HUES64 (cell line): ENCODE measurements around the gene SEMA6B.

Experiments
- H3K27ac ChIP-seq: 2 replicates; pipeline ENCODE4 v1.7.0; 2013; ENCODE audit warnings: low read depth, low read length, inconsistent platforms
- H3K27me3 ChIP-seq: 2 replicates; pipeline ENCODE4 v1.6.1; 2013; ENCODE audit warnings: mild to moderate bottlenecking, low read length; ENCODE audit not compliant: insufficient read depth
- H3K36me3 ChIP-seq: 2 replicates; pipeline ENCODE4 v1.6.1; 2013; ENCODE audit warnings: mild to moderate bottlenecking, low read length; ENCODE audit not compliant: insufficient read depth
- H3K4me1 ChIP-seq: 2 replicates; pipeline ENCODE4 v1.6.1; 2013; ENCODE audit warnings: mild to moderate bottlenecking, low read length, moderate library complexity; ENCODE audit not compliant: insufficient read depth
- H3K4me3 ChIP-seq: 2 replicates; pipeline ENCODE4 v1.5.1; 2013; ENCODE audit warnings: mild to moderate bottlenecking, low read length, moderate library complexity
- H3K9ac ChIP-seq: 2 replicates; pipeline ENCODE4 v1.6.1; 2013; ENCODE audit warnings: mild to moderate bottlenecking, low read depth, low read length
- H3K9me3 ChIP-seq: 2 replicates; pipeline ENCODE4 v1.6.1; 2013; ENCODE audit warnings: low read depth, low read length; ENCODE audit not compliant: insufficient read depth
- WGBS: fragments of 150-250, 120-280 bp; methylation state at CpG from one replicate; pipeline ENCODE4 v1.1.7; 2013; ENCODE audit warnings: missing lambda C conversion rate; 5-methylcytosine and 5-hydroxymethylcytosine counted together

Gene SEMA6B

GRCh38 chr19:4508698-4509097 is 50.8 kb downstream of the SEMA6B start:
- 93% methylated on average over 21 of the region's 21 CpGs for WGBS
- no peak overlapping the region for H3K9ac ChIP-seq
- peaks cover 20% of the 10 kb centered on the region for H3K27me3 ChIP-seq
- H3K9me3 ChIP-seq: no peaks in the 10 kb centered on the region
- H3K27ac ChIP-seq: no peak overlapping the region
- peaks cover 14% of the 10 kb centered on the region; the same call in 1 of the 2 replicates for H3K36me3 ChIP-seq
- no peak overlapping the region for H3K4me3 ChIP-seq
- H3K4me1 ChIP-seq: no peaks in the 10 kb centered on the region

- Histone ChIP-seq H3K4me3 (no peak overlapping the region), H3K9me3 (no peaks in the 10 kb centered on the region), H3K27me3 (peaks cover 17% of the 10 kb centered on the region), H3K27ac (no peak overlapping the region), H3K9ac (no peak overlapping the region), H3K36me3 (peaks cover 20% of the 10 kb centered on the region), H3K4me1 (no peaks in the 10 kb centered on the region)
- 87% methylated on average over 17 of the region's 17 CpGs for WGBS
Measured at GRCh38 chr19:4507804-4508203, 51.7 kb downstream of the SEMA6B start.

GRCh38 chr19:4507150-4507452 is 52.4 kb downstream of the SEMA6B start:
- 94% methylated on average over 12 of the region's 12 CpGs for WGBS
- Histone ChIP-seq H3K27me3 (peaks cover 13% of the 10 kb centered on the region), H3K4me3 (no peak overlapping the region), H3K9me3 (no peaks in the 10 kb centered on the region), H3K36me3 (peaks cover 27% of the 10 kb centered on the region), H3K9ac (no peak overlapping the region), H3K4me1 (no peaks in the 10 kb centered on the region), H3K27ac (no peak overlapping the region)

GRCh38 chr19:4506449-4507149 is 52.9 kb downstream of the SEMA6B start:
- H3K9me3 ChIP-seq: no peaks in the 10 kb centered on the region
- H3K4me1 ChIP-seq: no peaks in the 10 kb centered on the region
- H3K9ac ChIP-seq: no peak overlapping the region
- 91% methylated on average over 17 of the region's 17 CpGs for WGBS
- H3K36me3 ChIP-seq: peaks cover 32% of the 10 kb centered on the region
- no peak overlapping the region for H3K4me3 ChIP-seq
- H3K27ac ChIP-seq: no peak overlapping the region
- H3K27me3 ChIP-seq: peaks cover 8% of the 10 kb centered on the region

- WGBS: 93% methylated on average over 34 of the region's 34 CpGs
- Histone ChIP-seq H3K9ac (no peak overlapping the region), H3K4me3 (no peak overlapping the region), H3K27me3 (0 out of 2 replicates have a peak, but pooled peaks cover 6% of the 10 kb centered on the region), H3K9me3 (no peaks in the 10 kb centered on the region), H3K27ac (no peak overlapping the region), H3K4me1 (no peaks in the 10 kb centered on the region), H3K36me3 (peaks cover 38% of the 10 kb centered on the region)
Measured at GRCh38 chr19:4505570-4506448, 53.7 kb downstream of the SEMA6B start.

- Histone ChIP-seq H3K9me3 (no peaks in the 10 kb centered on the region), H3K4me3 (no peak overlapping the region), H3K4me1 (no peaks in the 10 kb centered on the region), H3K27me3 (no peaks in the 10 kb centered on the region), H3K27ac (no peak overlapping the region), H3K9ac (no peak overlapping the region), H3K36me3 (peaks cover 43% of the 10 kb centered on the region)
- 88% methylated on average over 15 of the region's 15 CpGs for WGBS
Measured at GRCh38 chr19:4504891-4505569, 54.5 kb downstream of the SEMA6B start.

GRCh38 chr19:4504297-4504701 is 55.2 kb downstream of the SEMA6B start:
- WGBS: 95% methylated on average over 23 of the region's 23 CpGs
- no peak overlapping the region for H3K4me3 ChIP-seq
- H3K9ac ChIP-seq: no peak overlapping the region
- no peaks in the 10 kb centered on the region for H3K27me3 ChIP-seq
- no peaks in the 10 kb centered on the region for H3K9me3 ChIP-seq
- H3K4me1 ChIP-seq: no peaks in the 10 kb centered on the region
- no peak overlapping the region for H3K27ac ChIP-seq
- H3K36me3 ChIP-seq: peaks cover 48% of the 10 kb centered on the region

GRCh38 chr19:4503825-4504170 is 55.7 kb downstream of the SEMA6B start:
- 91% methylated on average over 10 of the region's 10 CpGs for WGBS
- H3K4me1 ChIP-seq: no peaks in the 10 kb centered on the region
- no peaks in the 10 kb centered on the region for H3K27me3 ChIP-seq
- no peak overlapping the region for H3K4me3 ChIP-seq
- H3K9me3 ChIP-seq: no peaks in the 10 kb centered on the region
- peaks cover 49% of the 10 kb centered on the region for H3K36me3 ChIP-seq
- H3K27ac ChIP-seq: no peak overlapping the region
- 0 out of 2 replicates have a peak overlapping the region, but pooled peaks have one; percentile 26 for H3K9ac ChIP-seq

GRCh38 chr19:4503132-4503824 is 56.2 kb downstream of the SEMA6B start:
- H3K4me3 ChIP-seq: no peak overlapping the region
- no peak overlapping the region for H3K27ac ChIP-seq
- H3K4me1 ChIP-seq: no peaks in the 10 kb centered on the region
- H3K9ac ChIP-seq: no peak overlapping the region
- 89% methylated on average over 25 of the region's 25 CpGs for WGBS
- no peaks in the 10 kb centered on the region for H3K27me3 ChIP-seq
- H3K9me3 ChIP-seq: no peaks in the 10 kb centered on the region
- peaks cover 55% of the 10 kb centered on the region for H3K36me3 ChIP-seq

- H3K27ac ChIP-seq: no peak overlapping the region
- no peaks in the 10 kb centered on the region for H3K4me1 ChIP-seq
- H3K9ac ChIP-seq: no peak overlapping the region
- WGBS: 94% methylated on average over 37 of the region's 37 CpGs
- no peak overlapping the region for H3K4me3 ChIP-seq
- peaks cover 62% of the 10 kb centered on the region for H3K36me3 ChIP-seq
- H3K27me3 ChIP-seq: no peaks in the 10 kb centered on the region
- no peaks in the 10 kb centered on the region for H3K9me3 ChIP-seq
Measured at GRCh38 chr19:4502282-4503131, 57.0 kb downstream of the SEMA6B start.
